NT2/D1 (cell line): ENCODE data around the gene METTL26.

Source experiments
- SUZ12 ChIP-seq: IDR thresholded peaks from 2 replicates; pipeline ENCODE4 v1.6.1; 2011; ENCODE audit not compliant: insufficient read length, insufficient read depth; ENCODE audit errors: extremely low read depth
- YY1 ChIP-seq: IDR thresholded peaks from 2 replicates; pipeline ENCODE4 v1.6.1; 2011; ENCODE audit not compliant: insufficient read length, insufficient read depth

- TF ChIP-seq SUZ12 = no peak
- no peak for TF ChIP-seq YY1
These were observed 6.3 kb downstream of the METTL26 start for GRCh38 chr16:629833-630248.
